Activated naive CD8-positive, alpha-beta T cell treated with anti-CD3 and anti-CD28 coated beads for 36 hours (primary cell): ENCODE results near the gene LCE1D. TPM values are rescaled to one million over a fixed set of nuclear protein-coding genes. Genes with fewer than 3 reads are reported as not detected.

Experiments used
- total RNA-seq, 2 experiments: library from RNA; stranded (reverse); gene quantifications; one replicate each; pipeline ENCODE4 v1.2.3, GENCODE V29; 2021

The LCE1D gene
- total RNA-seq, 2 experiments from 2014 or later = not detected

Other genes starting within 250 kb of the LCE1D start
- gene LCE3E, start 229.9 kb upstream of the LCE1D start, total RNA-seq = not detected
- gene LCE3D, start 216.2 kb upstream of the LCE1D start, total RNA-seq = not detected
- gene LCE3C, start 196.5 kb upstream of the LCE1D start, total RNA-seq = not detected
- gene LCE3B, start 182.9 kb upstream of the LCE1D start, total RNA-seq = not detected
- not detected for gene LCE3A, start 173.6 kb upstream of the LCE1D start, total RNA-seq
- not detected for gene LCE2D, start 133.3 kb upstream of the LCE1D start, total RNA-seq
- gene LCE2C, start 121.4 kb upstream of the LCE1D start, total RNA-seq = not detected
- not detected for gene LCE2B, start 110.6 kb upstream of the LCE1D start, total RNA-seq
- not detected for gene LCE2A, start 98.4 kb upstream of the LCE1D start, total RNA-seq
- not detected for gene LCE4A, start 88.6 kb upstream of the LCE1D start, total RNA-seq
- not detected for gene KPRP, start 38.7 kb upstream of the LCE1D start, total RNA-seq
- gene LCE1F, start 21.6 kb upstream of the LCE1D start, total RNA-seq = not detected
- not detected for gene LCE1E, start 10.5 kb upstream of the LCE1D start, total RNA-seq
- not detected for gene LCE1C, start 9.9 kb downstream of the LCE1D start, total RNA-seq
- gene LCE1B, start 15.2 kb downstream of the LCE1D start, total RNA-seq = not detected
- not detected for gene LCE1A, start 30.8 kb downstream of the LCE1D start, total RNA-seq
- not detected for gene LCE6A, start 46.1 kb downstream of the LCE1D start, total RNA-seq
- gene LCE7A, start 63.3 kb downstream of the LCE1D start, total RNA-seq = not detected
- not detected for gene SMCP, start 81.6 kb downstream of the LCE1D start, total RNA-seq
- not detected for gene IVL, start 111.8 kb downstream of the LCE1D start, total RNA-seq
- not detected for gene SPRR5, start 150.5 kb downstream of the LCE1D start, total RNA-seq
- not detected for gene SPRR4, start 173.9 kb downstream of the LCE1D start, total RNA-seq
- gene SPRR1A, start 187.4 kb downstream of the LCE1D start, total RNA-seq = not detected
- gene SPRR3, start 205.0 kb downstream of the LCE1D start, total RNA-seq = not detected
- gene SPRR1B, start 234.5 kb downstream of the LCE1D start, total RNA-seq = not detected
- gene SPRR2D, start 244.4 kb downstream of the LCE1D start, total RNA-seq = not detected